NK-92 treated with Interleukin-12 subunit alpha and Interleukin-12 subunit beta, amount 100 ng/mL, for 24 hours (cell line): ENCODE data around the gene RNF181.
"Not testable (repeated sequence)": the region's sequence is repeated elsewhere in the genome, so short reads cannot be mapped to it uniquely, and the experiment has no call there.

Experiments used
- DNase-seq: peaks from one replicate; lab custom pipeline; 2025; lab: John Stamatoyannopoulos, UW

RNF181 gene

DNA sequence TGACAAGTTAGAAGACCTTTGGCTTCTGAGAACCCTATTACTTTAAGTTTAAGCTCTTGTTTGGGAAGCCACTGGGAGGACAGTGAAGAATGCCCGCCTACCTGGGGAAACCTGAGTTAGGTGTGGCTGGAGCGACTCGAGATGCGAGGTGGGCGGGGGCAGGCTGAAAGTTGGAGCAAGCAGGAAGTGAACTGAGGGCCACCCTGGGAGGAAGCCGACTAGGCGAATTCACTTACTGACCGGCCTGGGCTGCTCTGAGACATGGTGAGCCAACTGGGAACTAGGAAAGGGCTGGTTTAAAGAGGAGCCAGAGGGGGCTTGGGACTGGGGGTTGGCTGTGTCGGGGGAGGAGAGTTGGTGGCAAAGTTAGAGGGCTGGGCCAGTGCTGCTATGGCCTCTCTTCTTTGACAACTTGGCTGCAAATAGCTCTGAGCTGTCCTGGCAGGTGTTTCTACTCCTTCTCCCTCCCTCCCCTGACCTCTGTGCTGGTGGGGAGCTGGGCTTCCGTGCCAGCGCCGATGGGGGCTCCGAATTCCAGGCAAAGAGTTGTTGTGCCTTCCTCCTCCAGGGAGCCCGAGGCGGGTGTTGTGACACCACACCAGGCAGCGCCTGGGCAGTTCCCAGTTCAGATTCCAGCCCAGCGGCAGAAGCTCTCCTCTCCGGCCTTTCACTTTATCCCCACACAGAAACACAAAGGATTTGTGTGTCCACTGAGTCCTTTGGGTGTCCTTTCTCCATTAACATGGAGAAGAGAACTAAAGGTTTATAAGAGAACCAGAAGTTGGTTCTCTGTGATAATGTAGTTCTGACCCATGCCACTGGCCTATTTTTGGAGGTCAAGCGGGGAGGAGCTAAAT is 17.9 kb upstream of the RNF181 start, which contains the start of gene VAMP8:
Gene VAMP8 (plus strand): TSS at position 201 of the 857 bp plus-strand sequence. CDS start 61 bp downstream, at position 262.
- DNase-seq, result peak; percentile 32

DNA sequence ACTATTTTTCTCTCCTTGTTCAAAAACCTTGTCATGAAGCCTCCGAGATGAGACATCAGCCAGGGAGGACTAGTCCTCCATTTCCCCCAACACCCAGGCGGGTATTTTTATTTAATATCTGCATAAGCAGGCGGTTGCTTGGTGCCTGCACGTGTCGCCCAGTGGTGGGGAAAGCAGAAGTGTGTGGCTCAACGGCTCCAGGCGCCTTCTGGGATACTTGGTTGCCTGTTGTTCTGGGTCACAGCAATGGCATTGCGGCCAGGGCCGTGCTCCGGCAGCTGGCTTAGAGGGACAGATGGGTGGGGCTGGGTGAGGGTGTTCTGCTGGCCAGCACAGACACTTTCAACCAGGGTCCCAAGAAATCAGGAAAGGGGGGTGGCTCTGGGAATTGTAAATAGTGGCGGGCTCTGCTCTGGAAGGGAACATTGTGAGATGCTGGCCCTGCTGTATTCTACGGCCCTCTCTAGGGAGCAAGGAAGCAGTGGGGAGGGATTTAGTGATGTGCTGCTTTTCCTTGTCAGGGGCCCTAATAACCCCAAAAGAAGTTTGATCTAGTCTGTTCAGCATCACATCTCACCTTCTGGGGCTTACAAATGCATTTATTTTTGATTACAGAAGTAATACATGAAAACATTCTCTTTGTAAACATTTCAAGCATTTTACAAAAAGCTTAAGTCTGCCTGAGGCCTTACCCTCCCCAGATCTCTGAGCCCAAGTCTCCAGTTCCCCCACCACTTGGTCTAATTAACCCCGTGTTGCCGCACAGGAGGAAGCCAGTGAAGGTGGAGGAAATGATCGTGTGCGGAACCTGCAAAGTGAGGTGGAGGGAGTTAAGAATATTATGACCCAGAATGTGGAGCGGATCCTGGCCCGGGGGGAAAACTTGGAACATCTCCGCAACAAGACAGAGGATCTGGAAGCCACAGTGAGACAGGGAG is 17.0 kb upstream of the RNF181 start:
- DNase-seq, result no peak

GRCh38 chr2:85579266-85579935 is 16.1 kb upstream of the RNF181 start:
- no peak for DNase-seq

DNA sequence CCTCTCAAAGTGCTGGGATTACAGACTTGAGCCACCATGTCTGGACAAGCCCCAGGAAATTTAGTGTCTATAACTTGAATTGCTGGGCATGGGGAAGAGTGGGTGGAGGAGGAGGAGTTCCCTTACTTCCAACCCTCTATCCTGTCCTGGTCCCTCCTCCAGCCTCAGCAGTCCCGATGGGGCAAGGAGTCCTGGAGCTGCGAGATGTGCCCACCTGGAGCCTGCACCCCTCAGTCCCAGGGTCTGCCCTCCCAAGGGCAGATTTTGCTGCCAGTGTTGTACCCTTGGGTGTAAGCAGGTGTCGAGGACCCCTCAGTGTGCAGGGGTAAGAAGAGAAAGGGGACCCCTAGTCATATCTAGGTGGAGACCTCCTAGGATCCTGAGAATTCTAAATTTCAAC is 15.3 kb upstream of the RNF181 start:
- DNase-seq, result no peak

DNA sequence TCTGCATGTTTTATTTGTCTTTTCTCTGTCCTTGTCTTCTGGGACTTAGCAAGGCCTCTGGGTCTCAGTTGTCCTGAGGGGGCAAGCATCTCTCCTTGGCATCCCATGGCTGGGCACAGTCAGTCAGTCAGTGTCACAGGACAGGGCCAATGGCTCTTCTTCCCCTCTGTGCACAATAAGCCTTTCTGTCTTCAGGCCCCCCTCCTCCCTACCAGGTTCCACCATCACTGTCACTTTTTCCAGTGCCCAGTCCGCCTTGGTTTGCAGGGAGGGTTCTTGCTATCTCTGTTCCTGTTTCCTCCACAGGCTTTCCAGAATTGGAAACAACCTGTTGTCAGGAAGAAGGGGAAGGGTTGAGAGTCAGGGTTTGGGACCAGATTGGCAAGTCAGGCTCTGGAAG is 13.1 kb upstream of the RNF181 start:
- DNase-seq, result no peak

DNA sequence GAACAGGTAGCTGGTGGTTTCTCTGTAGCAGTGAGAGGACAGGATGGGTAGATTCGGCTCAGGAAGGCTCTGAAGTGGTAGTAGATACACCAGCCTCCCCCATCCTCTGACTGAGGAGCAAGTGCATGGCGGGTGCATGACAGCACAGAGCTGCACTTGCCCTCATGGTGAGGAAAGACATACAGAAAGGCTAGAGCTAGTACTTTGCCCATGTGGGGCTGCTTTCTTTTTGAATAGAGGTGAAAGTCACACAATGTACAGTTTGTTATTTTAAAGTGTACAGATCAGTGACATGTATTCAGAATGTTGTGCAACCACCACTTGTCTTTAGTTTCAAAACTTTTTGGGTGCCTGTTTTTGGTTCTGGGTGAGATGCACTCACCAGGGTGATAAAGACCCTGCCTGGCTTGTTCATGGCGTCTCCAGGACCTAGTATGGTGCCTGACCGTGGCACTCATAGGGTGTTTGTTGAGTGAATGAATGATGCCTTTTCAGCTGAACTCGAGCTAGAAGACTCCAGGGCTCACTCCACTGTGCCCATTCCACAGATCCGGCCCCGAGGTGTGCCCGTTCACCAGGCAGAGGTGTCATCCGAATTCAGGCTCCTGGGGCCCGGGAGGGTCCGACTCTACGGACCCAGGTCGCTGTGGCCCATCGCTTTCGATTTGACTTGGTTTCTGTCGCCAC is 11.7 kb upstream of the RNF181 start:
- DNase-seq, result peak; percentile 25

GRCh38 chr2:85584354-85584856 is 11.1 kb upstream of the RNF181 start, which contains the start of gene VAMP5:
VAMP5 (plus strand) TSS chr2:85584431; CDS start chr2:85584491, 60 bp downstream.
- DNase-seq, result no peak

DNA sequence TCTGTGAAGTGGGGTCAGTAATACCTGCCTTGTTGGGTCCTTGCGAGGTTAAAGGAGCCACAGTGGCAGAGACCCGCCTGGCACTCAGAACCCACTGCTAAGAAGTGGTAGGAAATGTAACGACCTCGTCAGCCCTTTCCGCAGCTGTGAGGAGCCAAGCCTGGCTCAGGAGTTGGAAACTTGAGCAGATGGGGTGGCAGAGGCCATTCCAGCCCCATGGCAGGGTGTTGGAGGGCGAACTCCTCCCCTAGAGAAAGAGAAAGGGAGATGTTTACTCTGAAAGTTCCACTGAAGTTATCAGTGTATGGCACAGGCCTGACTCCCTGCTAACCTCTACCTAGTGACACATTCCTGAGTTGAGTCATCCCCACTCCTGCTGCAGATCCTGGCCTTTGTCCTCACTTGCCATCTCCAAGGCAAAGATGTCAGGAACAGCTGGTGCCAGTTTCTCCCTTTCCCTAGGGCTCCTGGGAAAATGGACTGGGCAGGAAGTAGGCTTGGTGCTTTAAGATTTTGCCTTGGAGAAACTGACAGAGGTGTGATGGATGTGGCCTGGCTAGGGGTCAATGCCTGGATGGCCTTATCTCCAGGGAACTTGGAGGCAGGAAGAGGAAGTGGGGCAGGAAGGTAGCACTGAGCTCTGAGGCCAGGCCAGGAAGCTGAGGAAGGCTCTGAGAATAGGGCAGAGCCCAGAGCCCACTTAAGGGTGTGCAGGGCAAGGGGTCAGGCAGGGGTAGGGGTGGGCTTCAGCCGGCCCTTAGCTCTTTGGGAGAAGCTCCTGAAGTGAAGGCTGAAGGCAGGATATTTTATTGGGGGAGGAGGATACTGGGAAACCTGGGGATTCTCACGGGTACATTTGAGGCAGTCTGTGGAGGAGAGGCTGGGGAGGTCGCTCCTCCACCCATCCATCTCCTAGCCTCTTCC is 10.4 kb upstream of the RNF181 start:
- DNase-seq, result no peak

- DNase-seq, result no peak
These were observed 9.8 kb upstream of the RNF181 start for GRCh38 chr2:85585781-85586105.

GRCh38 chr2:85588236-85588635 is 7.3 kb upstream of the RNF181 start:
- no peak for DNase-seq

- DNase-seq, result no peak
These were observed 6.9 kb upstream of the RNF181 start for GRCh38 chr2:85588645-85589044.

- no peak for DNase-seq
These were observed 6.4 kb upstream of the RNF181 start for GRCh38 chr2:85589181-85589580.

DNA sequence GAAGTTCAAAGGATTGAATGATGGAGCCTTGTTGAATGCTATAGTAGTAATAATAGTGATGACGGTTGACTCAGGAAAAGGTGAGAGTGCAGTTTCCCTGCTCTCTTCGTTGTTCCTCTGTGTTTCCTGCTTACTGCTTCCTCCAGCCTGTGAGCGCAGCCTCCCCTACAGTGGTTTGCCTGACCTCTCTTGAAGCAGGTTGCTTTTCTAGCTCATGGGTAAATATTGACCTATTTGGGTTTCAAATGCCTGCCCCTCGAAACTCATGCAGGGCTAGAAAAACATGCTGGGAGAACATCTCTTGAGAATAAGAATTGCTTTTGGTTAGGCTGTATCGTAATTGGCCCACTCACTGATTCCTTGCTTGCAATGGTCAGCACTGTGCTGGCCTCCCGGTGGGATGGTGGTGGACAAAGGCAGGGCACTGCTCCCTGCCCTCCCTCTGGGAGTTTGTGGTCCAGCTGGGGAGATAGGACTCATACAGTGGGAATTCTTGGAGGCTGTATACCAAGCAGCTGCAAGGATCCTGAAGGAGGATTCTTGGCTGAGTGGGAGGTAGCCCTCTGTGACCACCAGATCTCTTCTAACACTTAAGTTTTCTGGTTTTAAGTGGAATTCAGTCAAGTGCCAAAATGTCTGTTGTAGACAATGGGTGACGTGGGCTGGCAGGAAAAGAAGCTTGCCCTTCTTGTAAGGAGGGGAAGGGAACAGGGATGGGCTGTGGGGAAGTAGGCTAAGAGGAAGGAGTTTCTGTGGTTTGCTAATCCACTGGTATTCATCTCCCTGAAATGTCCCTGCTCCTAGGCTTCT is 5.4 kb upstream of the RNF181 start:
- no peak for DNase-seq

- no peak for DNase-seq
These were observed 4.6 kb upstream of the RNF181 start for GRCh38 chr2:85590950-85591349.

DNA sequence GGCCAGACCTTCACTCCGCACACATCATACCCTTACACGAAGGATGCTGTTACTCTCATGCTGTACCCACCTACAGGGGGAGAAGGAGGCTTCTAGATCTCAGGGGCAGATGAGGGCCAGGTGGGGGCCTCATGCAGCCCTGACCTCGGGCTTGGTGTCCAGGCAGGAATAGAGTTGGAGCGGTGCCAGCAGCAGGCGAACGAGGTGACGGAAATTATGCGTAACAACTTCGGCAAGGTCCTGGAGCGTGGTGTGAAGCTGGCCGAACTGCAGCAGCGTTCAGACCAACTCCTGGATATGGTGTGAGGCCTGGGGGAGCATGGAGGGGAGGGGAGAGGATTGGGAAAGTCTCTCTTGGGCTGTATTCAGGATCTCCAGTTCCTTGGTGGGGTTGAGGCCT is 4.0 kb upstream of the RNF181 start:
- DNase-seq, result no peak

DNA sequence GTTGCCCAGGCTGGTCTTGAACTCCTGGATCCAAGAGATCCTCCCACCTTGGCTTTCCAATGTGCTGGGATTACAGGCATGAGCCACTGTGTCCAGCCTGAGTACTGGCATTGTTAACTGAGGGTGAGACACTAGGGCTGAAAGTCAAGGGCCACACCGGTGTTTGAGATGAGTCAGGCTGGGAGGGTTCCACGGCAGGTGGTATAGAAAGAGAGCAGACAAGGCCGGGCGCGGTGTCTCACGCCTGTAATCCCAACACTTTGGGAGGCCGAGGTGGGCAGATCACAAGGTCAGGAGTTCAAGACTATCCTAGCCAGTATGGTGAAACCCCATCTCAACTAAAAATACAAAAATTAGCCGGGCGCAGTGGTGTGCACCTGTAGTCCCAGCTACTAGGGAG is 3.2 kb upstream of the RNF181 start:
- DNase-seq, result not testable (repeated sequence)

DNA sequence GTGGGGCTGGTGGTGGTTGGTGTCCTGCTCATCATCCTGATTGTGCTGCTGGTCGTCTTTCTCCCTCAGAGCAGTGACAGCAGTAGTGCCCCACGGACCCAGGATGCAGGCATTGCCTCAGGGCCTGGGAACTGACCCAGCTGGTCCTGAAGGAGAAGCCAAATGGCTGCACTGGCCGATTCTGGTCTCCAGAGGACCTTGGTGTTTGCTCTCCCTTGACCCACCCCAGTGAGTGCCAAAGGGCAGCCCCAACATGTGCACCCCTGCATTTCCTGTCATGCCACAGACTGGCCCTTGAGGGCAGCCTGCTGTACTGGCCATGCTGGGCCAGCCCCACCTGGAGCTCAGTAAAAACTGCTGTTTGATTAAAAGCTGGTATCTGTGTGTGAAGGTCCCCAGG is 2.5 kb upstream of the RNF181 start:
- no peak for DNase-seq

DNA sequence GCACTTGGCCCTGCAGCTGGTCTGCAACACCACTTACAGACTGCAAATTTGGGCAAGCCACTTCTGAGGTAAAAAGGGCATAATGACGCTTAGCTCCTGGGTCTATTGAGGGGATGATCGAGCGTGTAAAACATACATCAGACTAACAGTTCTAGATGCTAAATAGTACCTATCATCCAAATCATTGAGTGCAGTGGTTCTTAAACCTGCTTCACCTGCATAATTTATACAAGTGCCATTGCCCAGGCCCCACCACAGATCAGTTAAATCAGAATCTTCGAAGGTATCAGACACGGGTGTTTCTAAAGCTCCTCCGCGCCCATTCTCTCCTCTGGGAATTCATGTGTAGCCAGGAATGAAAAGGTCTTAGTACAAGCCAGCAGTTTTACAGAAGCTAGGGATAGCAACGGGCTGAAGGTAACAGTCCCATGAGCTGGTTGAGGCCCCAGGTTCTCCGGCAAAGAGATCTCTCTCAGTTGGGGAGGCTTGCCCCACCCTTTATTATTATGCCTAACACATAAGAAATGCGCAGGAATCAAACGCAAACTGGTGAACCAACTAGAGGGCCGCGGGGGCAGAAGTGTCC is 737 bp upstream of the RNF181 start:
- DNase-seq, result no peak

- no peak for DNase-seq
These were observed 435 bp downstream of the RNF181 start for GRCh38 chr2:85596026-85596333.
